ENCODE results near the gene CST1.
"Not testable (repeated sequence)": the region's sequence is repeated elsewhere in the genome, so short reads cannot be mapped to it uniquely, and the experiment has no call there.

Gene CST1

DNA sequence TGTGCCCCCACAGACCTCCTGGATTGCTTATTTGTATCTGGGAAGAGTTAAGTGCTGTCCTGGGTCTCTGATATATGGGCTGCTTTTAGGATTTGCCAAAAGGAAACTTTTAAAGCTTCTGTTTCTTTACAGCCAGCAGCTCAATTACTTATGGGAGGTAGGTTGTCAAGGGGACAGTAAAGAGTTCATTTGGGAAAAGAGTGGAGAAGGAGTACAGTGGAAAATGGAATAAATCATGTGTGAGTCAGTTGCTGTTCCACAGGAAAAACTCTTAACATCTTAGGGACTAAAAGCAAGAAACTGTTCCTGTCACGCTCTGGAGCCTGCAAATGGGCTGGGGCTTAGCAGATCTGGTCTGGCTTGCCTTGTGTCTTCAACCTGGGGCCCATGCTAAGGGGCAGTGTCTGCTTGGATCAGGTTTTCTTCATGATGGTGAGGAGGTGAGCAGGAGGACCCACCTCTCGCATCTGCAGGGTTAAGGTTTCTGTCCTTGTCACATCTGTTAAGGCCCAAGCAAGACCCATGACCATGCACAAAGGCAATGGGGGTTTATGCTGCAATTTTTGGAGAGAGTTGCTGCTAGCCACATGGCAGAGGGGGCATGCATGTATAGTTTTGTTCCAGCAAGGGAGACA is 8.7 kb upstream of the CST1 start:
- Histone ChIP-seq H3K9ac (ENCODE audit: low read length) (no peak overlapping the region), H3F3A (ENCODE audit: insufficient read depth, low read length) (no peaks in the 10 kb centered on the region), H3K27ac (ENCODE audit: low read depth, low read length, poor library complexity, severe bottlenecking) (no peak overlapping the region), H4K20me1 (ENCODE audit: insufficient read depth, low read length) (no peaks in the 10 kb centered on the region), H3K4me3 (ENCODE audit: low read depth, low read length, poor library complexity, severe bottlenecking) (no peak overlapping the region), H3K27me3 (ENCODE audit: insufficient read depth, low read length) (no peaks in the 10 kb centered on the region), H3K4me2 (ENCODE audit: low read length) (no peak overlapping the region), H3K9me2 (ENCODE audit: low read depth, low read length) (no peaks in the 10 kb centered on the region), H3K36me3 (ENCODE audit: insufficient read depth, low read length) (no peaks in the 10 kb centered on the region), H3K79me2 (ENCODE audit: insufficient read depth, low read length) (no peaks in the 10 kb centered on the region), H3K4me1 (ENCODE audit: insufficient read depth, low read length, severe bottlenecking) (no peaks in the 10 kb centered on the region), H3K9me3 (ENCODE audit: low read length) (no peaks in the 10 kb centered on the region), H2AFZ (ENCODE audit: low read length) (no peak overlapping the region)
- TF ChIP-seq EZH2 (IDR thresholded peaks at IDR 0.05; ENCODE audit: borderline replicate concordance, low read length) (no peak), CTCF (IDR thresholded peaks at IDR 0.05; ENCODE audit: low read length) (no peak)

DNA sequence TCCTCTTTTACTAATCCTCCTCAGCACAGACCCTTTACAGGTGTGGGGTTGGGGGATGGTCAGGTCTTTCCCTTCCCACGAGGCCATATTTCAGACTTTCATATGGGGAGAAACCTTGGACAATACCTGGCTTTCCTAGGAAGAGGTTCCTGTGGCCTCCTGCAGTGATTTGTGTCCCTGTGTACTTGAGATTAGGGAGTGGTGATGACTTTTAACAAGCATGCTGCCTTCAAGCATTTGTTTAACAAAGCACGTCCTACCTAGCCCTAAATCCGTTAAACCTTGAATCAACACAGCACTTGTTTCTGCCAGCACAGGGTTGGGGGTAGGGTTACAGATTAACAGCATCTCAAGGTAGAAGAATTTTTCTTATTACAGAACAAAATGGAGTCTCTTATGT is 6.1 kb upstream of the CST1 start:
- H3K27me3 ChIP-seq (ENCODE audit: insufficient read depth, low read length); H3K9me3 ChIP-seq (ENCODE audit: low read length); H3K4me3 ChIP-seq (ENCODE audit: low read depth, low read length, poor library complexity, severe bottlenecking); H4K20me1 ChIP-seq (ENCODE audit: insufficient read depth, low read length); H3F3A ChIP-seq (ENCODE audit: insufficient read depth, low read length); H3K4me1 ChIP-seq (ENCODE audit: insufficient read depth, low read length, severe bottlenecking); H3K9ac ChIP-seq (ENCODE audit: low read length); H3K36me3 ChIP-seq (ENCODE audit: insufficient read depth, low read length); H3K9me2 ChIP-seq (ENCODE audit: low read depth, low read length); H2AFZ ChIP-seq (ENCODE audit: low read length); H3K27ac ChIP-seq (ENCODE audit: low read depth, low read length, poor library complexity, severe bottlenecking); H3K79me2 ChIP-seq (ENCODE audit: insufficient read depth, low read length); H3K4me2 ChIP-seq (ENCODE audit: low read length): not testable (repeated sequence)

DNA sequence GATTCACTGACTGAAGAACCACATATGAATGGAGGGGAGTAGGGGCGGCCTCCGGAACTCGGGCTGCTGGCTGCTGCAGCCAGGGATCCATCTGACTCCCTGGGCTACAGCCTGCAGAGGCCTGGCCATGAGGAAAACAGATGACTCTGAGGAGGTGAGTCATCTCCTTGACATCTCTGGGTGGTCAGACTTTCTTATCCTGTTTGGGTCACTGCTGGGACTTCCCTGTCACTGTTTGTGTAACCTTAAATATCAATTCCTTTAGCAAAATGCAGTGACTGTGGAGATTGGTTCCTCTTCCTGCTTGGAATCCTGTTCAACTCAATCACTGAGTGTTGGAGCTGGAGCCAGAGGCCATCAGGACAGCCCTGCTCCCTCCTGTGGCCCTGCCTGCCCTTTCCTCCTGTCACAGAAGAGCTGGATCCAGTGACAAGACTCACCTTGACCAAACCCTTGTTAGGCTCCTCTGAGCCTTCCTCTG is 4.4 kb upstream of the CST1 start:
- not testable (repeated sequence) for H3K9me3 ChIP-seq (ENCODE audit: low read length); H2AFZ ChIP-seq (ENCODE audit: low read length); H3K27me3 ChIP-seq (ENCODE audit: insufficient read depth, low read length); H3K9me2 ChIP-seq (ENCODE audit: low read depth, low read length); H3K36me3 ChIP-seq (ENCODE audit: insufficient read depth, low read length); H4K20me1 ChIP-seq (ENCODE audit: insufficient read depth, low read length); H3K79me2 ChIP-seq (ENCODE audit: insufficient read depth, low read length); H3K4me1 ChIP-seq (ENCODE audit: insufficient read depth, low read length, severe bottlenecking); H3K9ac ChIP-seq (ENCODE audit: low read length); H3K4me2 ChIP-seq (ENCODE audit: low read length); H3K4me3 ChIP-seq (ENCODE audit: low read depth, low read length, poor library complexity, severe bottlenecking); H3K27ac ChIP-seq (ENCODE audit: low read depth, low read length, poor library complexity, severe bottlenecking); H3F3A ChIP-seq (ENCODE audit: insufficient read depth, low read length)

DNA sequence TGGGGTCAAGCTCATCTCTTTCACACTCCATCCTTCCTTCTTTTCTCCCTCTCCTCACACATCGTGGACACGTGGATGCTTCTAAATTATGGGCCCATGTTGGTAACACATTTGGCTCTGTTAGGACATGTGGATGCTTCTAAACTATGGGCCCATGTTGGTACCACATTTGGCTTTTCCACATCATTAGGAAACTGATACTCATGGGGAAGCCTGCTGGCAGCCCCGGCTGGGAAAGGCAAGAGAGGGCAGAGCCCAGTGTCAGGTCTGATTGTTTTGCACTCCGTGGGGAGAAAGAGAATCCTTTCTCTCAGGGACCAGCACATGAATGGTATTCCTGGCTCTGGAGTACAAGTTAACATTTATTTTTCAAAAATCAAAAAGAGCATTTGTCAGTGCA is 4.0 kb upstream of the CST1 start:
- no peak overlapping the region for H3K27ac ChIP-seq (ENCODE audit: low read depth, low read length, poor library complexity, severe bottlenecking)
- H4K20me1 ChIP-seq (ENCODE audit: insufficient read depth, low read length) = no peaks in the 10 kb centered on the region
- H3K4me1 ChIP-seq (ENCODE audit: insufficient read depth, low read length, severe bottlenecking) = no peaks in the 10 kb centered on the region
- no peak overlapping the region for H3K9ac ChIP-seq (ENCODE audit: low read length)
- no peaks in the 10 kb centered on the region for H3K36me3 ChIP-seq (ENCODE audit: insufficient read depth, low read length)
- no peaks in the 10 kb centered on the region for H3K27me3 ChIP-seq (ENCODE audit: insufficient read depth, low read length)
- H2AFZ ChIP-seq (ENCODE audit: low read length) = no peak overlapping the region
- H3K9me2 ChIP-seq (ENCODE audit: low read depth, low read length) = no peaks in the 10 kb centered on the region
- H3K79me2 ChIP-seq (ENCODE audit: insufficient read depth, low read length) = no peaks in the 10 kb centered on the region
- no peak overlapping the region for H3K4me3 ChIP-seq (ENCODE audit: low read depth, low read length, poor library complexity, severe bottlenecking)
- no peaks in the 10 kb centered on the region for H3K9me3 ChIP-seq (ENCODE audit: low read length)
- H3F3A ChIP-seq (ENCODE audit: insufficient read depth, low read length) = no peaks in the 10 kb centered on the region
- TF ChIP-seq CTCF (IDR thresholded peaks at IDR 0.05; ENCODE audit: low read length) = no peak
- TF ChIP-seq EZH2 (IDR thresholded peaks at IDR 0.05; ENCODE audit: borderline replicate concordance, low read length) = no peak
- H3K4me2 ChIP-seq (ENCODE audit: low read length) = no peak overlapping the region
